GM18517 (cell line): ENCODE measurements around the gene PTGDR2.

Experiments
- ATAC-seq: cut with Tn5 transposase; IDR thresholded peaks from one replicate; pipeline ENCODE4 v1.9.1; 2021; ENCODE audit warnings: mild to moderate bottlenecking, moderate library complexity; ENCODE audit not compliant: unreplicated experiment

The PTGDR2 gene

GRCh38 chr11:60874421-60875365 is 18.9 kb upstream of the PTGDR2 start:
- ATAC-seq = no peak

- ATAC-seq = no peak
Observed at GRCh38 chr11:60873533-60873932, 17.8 kb upstream of the PTGDR2 start.

- no peak for ATAC-seq
Observed at GRCh38 chr11:60872961-60873524, 17.3 kb upstream of the PTGDR2 start.

GRCh38 chr11:60872124-60872960 is 16.6 kb upstream of the PTGDR2 start:
- no peak for ATAC-seq

- no peak for ATAC-seq
Observed at GRCh38 chr11:60871378-60872061, 15.8 kb upstream of the PTGDR2 start.

- ATAC-seq = no peak
Observed at GRCh38 chr11:60870733-60871377, 15.1 kb upstream of the PTGDR2 start.

- ATAC-seq = no peak
Observed at GRCh38 chr11:60870276-60870675, 14.5 kb upstream of the PTGDR2 start.

GRCh38 chr11:60869451-60869825 is 13.7 kb upstream of the PTGDR2 start:
- no peak for ATAC-seq

- ATAC-seq = no peak
Observed at GRCh38 chr11:60868682-60869450, 13.1 kb upstream of the PTGDR2 start.

GRCh38 chr11:60867871-60868681 is 12.3 kb upstream of the PTGDR2 start:
- ATAC-seq = no peak

- no peak for ATAC-seq
Observed at GRCh38 chr11:60866911-60867870, 11.4 kb upstream of the PTGDR2 start, which contains the start of gene ZP1. Gene ZP1 (plus strand): TSS chr11:60867542. CDS start chr11:60867562, 20 bp downstream.

GRCh38 chr11:60864856-60865513 is 9.2 kb upstream of the PTGDR2 start:
- no peak for ATAC-seq

GRCh38 chr11:60863550-60864521 is 8.1 kb upstream of the PTGDR2 start:
- no peak for ATAC-seq

- no peak for ATAC-seq
Observed at GRCh38 chr11:60862171-60862570, 6.4 kb upstream of the PTGDR2 start.

- ATAC-seq = no peak
Observed at GRCh38 chr11:60860943-60861342, 5.2 kb upstream of the PTGDR2 start.
